ENCODE data around the gene OPTN. TPM values are rescaled to one million over a fixed set of nuclear protein-coding genes. Genes with fewer than 3 reads are reported as not detected.

Gene OPTN
- total and polyA plus RNA-seq, 2 of the 8 experiments (the other 6 are each of a cell fraction or from before 2014, with no cell fraction given), result 4.8 to 20.1 TPM

DNA sequence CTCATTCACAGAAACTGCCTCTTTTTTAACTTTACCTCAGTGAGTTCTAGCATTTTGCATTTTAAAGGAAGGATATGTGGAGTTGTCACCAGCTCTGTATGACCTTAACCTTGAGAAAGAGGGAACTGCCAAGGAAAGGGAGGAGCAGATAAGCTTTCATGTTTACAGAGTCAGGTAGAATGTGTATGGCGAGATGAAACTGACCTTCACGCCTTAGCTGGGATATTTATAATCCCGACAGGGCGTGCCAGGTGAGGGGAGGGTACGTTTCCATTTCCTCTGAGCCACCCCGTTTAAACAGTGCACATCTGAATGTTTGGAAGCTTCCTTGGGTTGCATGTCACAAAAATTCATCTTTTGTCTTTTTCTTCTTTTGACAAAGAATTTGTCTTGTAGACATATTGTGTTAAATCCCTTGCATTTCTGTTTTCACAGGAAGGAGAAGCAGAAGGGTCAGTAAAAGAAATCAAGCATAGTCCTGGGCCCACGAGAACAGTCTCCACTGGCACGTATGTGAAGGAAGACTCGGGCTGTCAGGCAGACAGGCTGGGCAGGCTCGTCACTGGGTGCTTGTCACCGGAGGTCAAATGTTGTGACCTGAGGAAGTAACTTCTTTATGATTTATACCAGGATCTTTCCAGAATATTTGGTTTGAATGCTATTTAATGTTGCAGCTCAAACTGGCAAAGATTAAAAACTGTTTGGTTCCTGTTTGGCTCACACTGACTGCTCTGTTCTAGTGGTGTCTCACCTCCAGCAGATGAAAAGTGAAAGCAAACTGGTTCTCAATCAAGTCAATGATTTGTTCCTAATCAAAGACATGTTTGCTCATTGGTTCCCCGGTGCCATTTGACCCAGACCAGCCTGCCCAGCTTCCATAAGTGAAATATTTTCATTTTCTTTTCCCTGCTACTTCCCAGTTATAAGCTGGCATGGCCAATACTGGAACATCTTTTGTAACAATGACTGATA, 16.2 kb downstream of the OPTN start:
- H3K27ac ChIP-seq (ENCODE audit: low read depth, low read length), result no peak overlapping the region
- no peak overlapping the region for H3K23ac ChIP-seq (ENCODE audit: insufficient read length)
- no peak overlapping the region for H3K18ac ChIP-seq (ENCODE audit: extremely low read depth, low read length)
- ChIA-PET CTCF (ENCODE audit: partially characterized antibody) (no interaction called here), POLR2A (ENCODE audit: partially characterized antibody) (no interaction called here)
- H3K27me3 ChIP-seq (replicated peaks in 1 of 4; ENCODE audit: control insufficient read depth in 3 of 4, extremely low read depth in 1 of 4, insufficient read depth in 3 of 4, low read length in 3 of 4), result no peaks in the 10 kb centered on the region
- H3K4ac ChIP-seq (replicated peaks; ENCODE audit: insufficient read length, low read depth, low read length), result no peak overlapping the region
- no peak overlapping the region for H3K14ac ChIP-seq (ENCODE audit: insufficient read length)
- no peaks in the 10 kb centered on the region for H3K4me1 ChIP-seq (replicated peaks in 1 of 4; ENCODE audit: control insufficient read depth in 3 of 4, insufficient read depth in 4 of 4, low read length in 3 of 4)
- no peaks in the 10 kb centered on the region for H3K23me2 ChIP-seq (ENCODE audit: low read depth, low read length)
- peaks cover 0 to 14% (median 5%) of the 10 kb centered on the region in 4 experiments; a peak in 5 of 8 replicates for H3K36me3 ChIP-seq (ENCODE audit: control insufficient read depth in 2 of 4, insufficient read depth in 4 of 4, low read length in 3 of 4)
- no peak overlapping the region for H4K5ac ChIP-seq (ENCODE audit: insufficient read length, low read depth, low read length)
- no peak overlapping the region for H2AK5ac ChIP-seq (ENCODE audit: low read depth, low read length)
- H2BK12ac ChIP-seq (ENCODE audit: low read depth, low read length), result no peak overlapping the region
- H3K79me2 ChIP-seq (ENCODE audit: control insufficient read depth in 1 of 2, insufficient read depth in 2 of 2, low read length in 2 of 2), result no peaks in the 10 kb centered on the region
- H3K79me1 ChIP-seq (ENCODE audit: low read depth, low read length), result no peaks in the 10 kb centered on the region
- H4K20me1 ChIP-seq (replicated peaks in 1 of 2; ENCODE audit: control insufficient read depth in 1 of 2, insufficient read depth in 2 of 2, low read length in 2 of 2), result no peaks in the 10 kb centered on the region
- H2BK5ac ChIP-seq (ENCODE audit: low read depth, low read length), result no peak overlapping the region
- no peak overlapping the region for H3K56ac ChIP-seq (replicated peaks; ENCODE audit: insufficient read length, low read depth, low read length)
- no peak overlapping the region for H2BK20ac ChIP-seq (ENCODE audit: low read length)
- H4K91ac ChIP-seq (replicated peaks; ENCODE audit: insufficient read length, low read length), result no peak overlapping the region
- no peak overlapping the region for H2BK120ac ChIP-seq (replicated peaks; ENCODE audit: low read depth, low read length)
- H3K9ac ChIP-seq (replicated peaks in 1 of 4; ENCODE audit: extremely low read depth in 1 of 4, low read depth in 3 of 4, low read length in 3 of 4), result no peak overlapping the region
- H2BK15ac ChIP-seq (ENCODE audit: low read length), result no peak overlapping the region
- DNase-seq (ENCODE audit: low read depth in 1 of 2, low spot score in 2 of 2) (no peak), FAIRE-seq (no peak)
- no peak overlapping the region for H4K8ac ChIP-seq (ENCODE audit: extremely low read depth, insufficient read depth, low read length)
- 92% methylated on average over 12 of the region's 12 CpGs; no CpG with 5 or more reads in 1 of the 2 experiments for WGBS, 2 experiments (ENCODE audit: extremely low coverage in 1 of 2, insufficient coverage in 1 of 2, insufficient read length in 1 of 2, insufficient replicate concordance in 2 of 2, low coverage in 1 of 2, low lambda C conversion rate in 2 of 2, missing lambda C conversion rate in 1 of 2)
- no peak overlapping the region for H3K4me2 ChIP-seq (ENCODE audit: insufficient read depth in 1 of 2, low read depth in 2 of 2, low read length in 2 of 2)
- no peaks in the 10 kb centered on the region for H3K9me3 ChIP-seq (ENCODE audit: insufficient read depth in 2 of 2, low read depth in 1 of 2, low read length in 1 of 2)
- H3K4me3 ChIP-seq (ENCODE audit: extremely low read depth in 1 of 4, insufficient read depth in 2 of 4, low read depth in 3 of 4, low read length in 4 of 4), result no peak overlapping the region
- H2AFZ ChIP-seq (ENCODE audit: low read length), result no peak overlapping the region
- TF ChIP-seq CEBPB (IDR thresholded peaks at IDR 0.05; ENCODE audit: low read depth, low read length) (no peak), EGR1 (IDR thresholded peaks at IDR 0.05; ENCODE audit: borderline replicate concordance, low read depth, low read length) (no peak), SIRT6 (IDR thresholded peaks at IDR 0.05; ENCODE audit: low read length) (no peak), KDM5A (IDR thresholded peaks at IDR 0.05; ENCODE audit: low read length) (no peak), KDM1A (IDR thresholded peaks at IDR 0.05; ENCODE audit: borderline replicate concordance, low read length) (no peak), ASH2L (IDR thresholded peaks at IDR 0.05; ENCODE audit: low read length) (no peak), RBBP5 (IDR thresholded peaks at IDR 0.05; ENCODE audit: borderline replicate concordance, low read depth, low read length) (no peak), BACH1 (IDR thresholded peaks at IDR 0.05; ENCODE audit: low read length) (no peak), HDAC2 (IDR thresholded peaks at IDR 0.05; ENCODE audit: borderline replicate concordance in 1 of 2, low read depth in 2 of 2, low read length in 2 of 2) (no peak), SIN3A (conservative IDR thresholded peaks at IDR 0.05 in 1 of 2, IDR thresholded peaks at IDR 0.05 in 1 of 2; ENCODE audit: low read depth in 1 of 2, low read length in 2 of 2) (no peak)
- TF ChIP-seq, protein P1, sequence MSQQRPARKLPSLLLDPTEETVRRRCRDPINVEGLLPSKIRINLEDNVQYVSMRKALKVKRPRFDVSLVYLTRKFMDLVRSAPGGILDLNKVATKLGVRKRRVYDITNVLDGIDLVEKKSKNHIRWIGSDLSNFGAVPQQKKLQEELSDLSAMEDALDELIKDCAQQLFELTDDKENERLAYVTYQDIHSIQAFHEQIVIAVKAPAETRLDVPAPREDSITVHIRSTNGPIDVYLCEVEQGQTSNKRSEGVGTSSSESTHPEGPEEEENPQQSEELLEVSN (IDR thresholded peaks at IDR 0.05), result no peak

Data from H1 (cell line).